ENCODE measurements around the gene CFDP1. TPM values are rescaled to one million over a fixed set of nuclear protein-coding genes. Genes with fewer than 3 reads are reported as not detected.
"Not testable (repeated sequence)": the region's sequence is repeated elsewhere in the genome, so short reads cannot be mapped to it uniquely, and the experiment has no call there.

The CFDP1 gene
- total RNA-seq, 4 donors from 2014 or later: 42.4 to 49.5 (median 44.0) TPM

GRCh38 chr16:75458029-75458428, 24.7 kb upstream of the CFDP1 start:
- peaks cover 24 to 55% (median 32%) of the 10 kb centered on the region in 4 donors for H3K4me1 ChIP-seq
- WGBS: 92% methylated on average over 4 of the region's 4 CpGs

GRCh38 chr16:75457485-75458021, 24.2 kb upstream of the CFDP1 start:
- Histone ChIP-seq H3K27ac (replicated peaks in 1 of 4) (no peak overlapping the region), H3K36me3 (no peaks in the 10 kb centered on the region), H3K27me3 (peaks cover 0 to 1% (median 0%) of the 10 kb centered on the region in 4 donors), H3K4me3 (no peak overlapping the region), H3K4me1 (peaks cover 21 to 53% (median 28%) of the 10 kb centered on the region in 4 donors), H3K9me3 (no peaks in the 10 kb centered on the region)
- no peak for TF ChIP-seq CTCF (IDR thresholded peaks at IDR 0.05)
- no peak for DNase-seq (ENCODE audit: extremely low spot score)
- 90% methylated on average over 5 of the region's 5 CpGs for WGBS
- intact Hi-C loops (cut with DNase I): no loop called here

More at GRCh38 chr16:75458029-75458428, 24.7 kb upstream of the CFDP1 start:
- DNase-seq (ENCODE audit: extremely low spot score): no peak
- Histone ChIP-seq H3K4me3 (no peak overlapping the region), H3K36me3 (no peaks in the 10 kb centered on the region), H3K9me3 (no peaks in the 10 kb centered on the region), H3K27me3 (peaks cover 0 to 3% (median 0%) of the 10 kb centered on the region in 4 donors), H3K27ac (replicated peaks in 1 of 4) (no peak overlapping the region)
- TF ChIP-seq CTCF (IDR thresholded peaks at IDR 0.05) (no peak), POLR2A (IDR thresholded peaks at IDR 0.05; ENCODE audit: low read depth) (no peak), EP300 (IDR thresholded peaks at IDR 0.05) (no peak), POLR2AphosphoS5 (IDR thresholded peaks at IDR 0.05) (no peak)
- intact Hi-C loops (cut with DNase I): no loop called here

GRCh38 chr16:75456971-75457370, 23.7 kb upstream of the CFDP1 start:
- DNase-seq (ENCODE audit: extremely low spot score): no peak
- H3K4me1 ChIP-seq: peaks cover 21 to 49% (median 25%) of the 10 kb centered on the region in 4 donors
- H3K9me3 ChIP-seq: no peaks in the 10 kb centered on the region

GRCh38 chr16:75456486-75456885, 23.2 kb upstream of the CFDP1 start:
- DNase-seq (ENCODE audit: extremely low spot score); intact Hi-C loops (cut with DNase I): not testable (repeated sequence)
- 83% methylated on average over 2 of the region's 4 CpGs for WGBS

More at GRCh38 chr16:75456971-75457370, 23.7 kb upstream of the CFDP1 start:
- intact Hi-C loops (cut with DNase I): no loop called here
- TF ChIP-seq POLR2AphosphoS5 (IDR thresholded peaks at IDR 0.05) (no peak), CTCF (IDR thresholded peaks at IDR 0.05) (no peak), POLR2A (IDR thresholded peaks at IDR 0.05; ENCODE audit: low read depth) (no peak), EP300 (IDR thresholded peaks at IDR 0.05) (no peak)
- no peaks in the 10 kb centered on the region for H3K27me3 ChIP-seq
- H3K36me3 ChIP-seq: no peaks in the 10 kb centered on the region
- H3K4me3 ChIP-seq: no peak overlapping the region
- WGBS: 70% methylated on average over 1 of the region's 1 CpG
- no peak overlapping the region for H3K27ac ChIP-seq (replicated peaks in 1 of 4)

GRCh38 chr16:75455677-75456076, 22.4 kb upstream of the CFDP1 start:
- WGBS: 65% methylated on average over 5 of the region's 5 CpGs

More at GRCh38 chr16:75456486-75456885, 23.2 kb upstream of the CFDP1 start:
- not testable (repeated sequence) for H3K9me3 ChIP-seq; H3K27me3 ChIP-seq; H3K4me3 ChIP-seq; H3K36me3 ChIP-seq; H3K27ac ChIP-seq (replicated peaks in 1 of 4)
- peaks cover 17 to 44% (median 22%) of the 10 kb centered on the region in 4 donors for H3K4me1 ChIP-seq

More at GRCh38 chr16:75455677-75456076, 22.4 kb upstream of the CFDP1 start:
- H3K9me3 ChIP-seq: no peaks in the 10 kb centered on the region
- peaks cover 9 to 38% (median 18%) of the 10 kb centered on the region in 4 donors for H3K4me1 ChIP-seq
- H3K27me3 ChIP-seq: no peaks in the 10 kb centered on the region
- intact Hi-C loops (cut with DNase I): no loop called here
- TF ChIP-seq EP300 (IDR thresholded peaks at IDR 0.05) (no peak), CTCF (IDR thresholded peaks at IDR 0.05) (no peak), POLR2A (IDR thresholded peaks at IDR 0.05; ENCODE audit: low read depth) (no peak), POLR2AphosphoS5 (IDR thresholded peaks at IDR 0.05) (no peak)
- no peak for DNase-seq (ENCODE audit: extremely low spot score)
- H3K36me3 ChIP-seq: peaks cover 0 to 9% (median 8%) of the 10 kb centered on the region in 4 donors
- H3K27ac ChIP-seq (replicated peaks in 1 of 4): no peak overlapping the region
- no peak overlapping the region for H3K4me3 ChIP-seq
